ENCODE measurements around the gene PCSK5.

Gene PCSK5

GRCh38 chr9:75890472-75891276 lies at the start of gene PCSK5:
Gene PCSK5, plus strand, starts transcription at chr9:75890673. Its CDS starts 509 bp downstream, at chr9:75891182.
- Histone ChIP-seq H3K9ac (ENCODE audit: low read depth in 1 of 2, low read length in 2 of 2) (peak within 1 kb of the TSS; percentile 73 to 79), H3K27me3 (ENCODE audit: control insufficient read depth in 2 of 2, insufficient read depth in 2 of 2, low read length in 2 of 2) (no peaks in the 10 kb centered on the region), H3K27ac (ENCODE audit: low read depth in 2 of 2, low read length in 2 of 2) (peak within 1 kb of the TSS; percentile 82 to 87), H3K4me1 (ENCODE audit: control insufficient read depth in 2 of 2, insufficient read depth in 2 of 2, low read length in 2 of 2) (peaks cover 8 to 18% of the 10 kb centered on the region in 2 donors), H3K36me3 (ENCODE audit: control insufficient read depth in 2 of 2, insufficient read depth in 2 of 2, low read length in 2 of 2) (no peaks in the 10 kb centered on the region), H3K4me3 (ENCODE audit: low read length in 2 of 2) (peak within 1 kb of the TSS; percentile 83 to 98), H3K9me3 (ENCODE audit: control insufficient read depth in 2 of 2, low read length in 2 of 2) (no peaks in the 10 kb centered on the region)

GRCh38 chr9:75844321-75844720 lies 46.2 kb upstream of the PCSK5 start:
- no peak overlapping the region for H3K4me3 ChIP-seq (ENCODE audit: low read length in 2 of 2)
- peaks cover 0 to 6% of the 10 kb centered on the region in 2 donors for H3K9me3 ChIP-seq (ENCODE audit: control insufficient read depth in 2 of 2, low read length in 2 of 2)
- H3K4me1 ChIP-seq (ENCODE audit: control insufficient read depth in 2 of 2, insufficient read depth in 2 of 2, low read length in 2 of 2), result no peaks in the 10 kb centered on the region
- H3K27me3 ChIP-seq (ENCODE audit: control insufficient read depth in 2 of 2, insufficient read depth in 2 of 2, low read length in 2 of 2), result no peaks in the 10 kb centered on the region
- H3K9ac ChIP-seq (ENCODE audit: low read depth in 1 of 2, low read length in 2 of 2), result no peak overlapping the region
- H3K36me3 ChIP-seq (ENCODE audit: control insufficient read depth in 2 of 2, insufficient read depth in 2 of 2, low read length in 2 of 2), result no peaks in the 10 kb centered on the region
- no peak overlapping the region for H3K27ac ChIP-seq (ENCODE audit: low read depth in 2 of 2, low read length in 2 of 2)

GRCh38 chr9:75845806-75846205 lies 44.7 kb upstream of the PCSK5 start:
- Histone ChIP-seq H3K27me3 (ENCODE audit: control insufficient read depth in 2 of 2, insufficient read depth in 2 of 2, low read length in 2 of 2) (no peaks in the 10 kb centered on the region), H3K9ac (ENCODE audit: low read depth in 1 of 2, low read length in 2 of 2) (no peak overlapping the region), H3K36me3 (ENCODE audit: control insufficient read depth in 2 of 2, insufficient read depth in 2 of 2, low read length in 2 of 2) (no peaks in the 10 kb centered on the region), H3K4me3 (ENCODE audit: low read length in 2 of 2) (no peak overlapping the region), H3K27ac (ENCODE audit: low read depth in 2 of 2, low read length in 2 of 2) (no peak overlapping the region), H3K4me1 (ENCODE audit: control insufficient read depth in 2 of 2, insufficient read depth in 2 of 2, low read length in 2 of 2) (no peaks in the 10 kb centered on the region), H3K9me3 (ENCODE audit: control insufficient read depth in 2 of 2, low read length in 2 of 2) (peaks cover 0 to 6% of the 10 kb centered on the region in 2 donors)

- Histone ChIP-seq H3K36me3 (ENCODE audit: control insufficient read depth in 2 of 2, insufficient read depth in 2 of 2, low read length in 2 of 2) (no peaks in the 10 kb centered on the region), H3K27me3 (ENCODE audit: control insufficient read depth in 2 of 2, insufficient read depth in 2 of 2, low read length in 2 of 2) (no peaks in the 10 kb centered on the region), H3K4me3 (ENCODE audit: low read length in 2 of 2) (no peak overlapping the region), H3K9ac (ENCODE audit: low read depth in 1 of 2, low read length in 2 of 2) (no peak overlapping the region), H3K4me1 (ENCODE audit: control insufficient read depth in 2 of 2, insufficient read depth in 2 of 2, low read length in 2 of 2) (no peaks in the 10 kb centered on the region), H3K9me3 (ENCODE audit: control insufficient read depth in 2 of 2, low read length in 2 of 2) (peaks cover 0 to 6% of the 10 kb centered on the region in 2 donors), H3K27ac (ENCODE audit: low read depth in 2 of 2, low read length in 2 of 2) (no peak overlapping the region)
Measured at GRCh38 chr9:75847085-75847484, 43.4 kb upstream of the PCSK5 start.

GRCh38 chr9:75850459-75851200 lies 39.8 kb upstream of the PCSK5 start:
- Histone ChIP-seq H3K9me3 (ENCODE audit: control insufficient read depth in 2 of 2, low read length in 2 of 2) (no peaks in the 10 kb centered on the region), H3K9ac (ENCODE audit: low read depth in 1 of 2, low read length in 2 of 2) (no peak overlapping the region), H3K4me1 (ENCODE audit: control insufficient read depth in 2 of 2, insufficient read depth in 2 of 2, low read length in 2 of 2) (no peaks in the 10 kb centered on the region), H3K27ac (ENCODE audit: low read depth in 2 of 2, low read length in 2 of 2) (no peak overlapping the region), H3K27me3 (ENCODE audit: control insufficient read depth in 2 of 2, insufficient read depth in 2 of 2, low read length in 2 of 2) (no peaks in the 10 kb centered on the region), H3K4me3 (ENCODE audit: low read length in 2 of 2) (no peak overlapping the region), H3K36me3 (ENCODE audit: control insufficient read depth in 2 of 2, insufficient read depth in 2 of 2, low read length in 2 of 2) (no peaks in the 10 kb centered on the region)

- H3K36me3 ChIP-seq (ENCODE audit: control insufficient read depth in 2 of 2, insufficient read depth in 2 of 2, low read length in 2 of 2), result no peaks in the 10 kb centered on the region
- H3K9me3 ChIP-seq (ENCODE audit: control insufficient read depth in 2 of 2, low read length in 2 of 2), result no peaks in the 10 kb centered on the region
- H3K4me3 ChIP-seq (ENCODE audit: low read length in 2 of 2), result no peak overlapping the region
- no peak overlapping the region for H3K9ac ChIP-seq (ENCODE audit: low read depth in 1 of 2, low read length in 2 of 2)
- no peaks in the 10 kb centered on the region for H3K27me3 ChIP-seq (ENCODE audit: control insufficient read depth in 2 of 2, insufficient read depth in 2 of 2, low read length in 2 of 2)
- no peak overlapping the region for H3K27ac ChIP-seq (ENCODE audit: low read depth in 2 of 2, low read length in 2 of 2)
- no peaks in the 10 kb centered on the region for H3K4me1 ChIP-seq (ENCODE audit: control insufficient read depth in 2 of 2, insufficient read depth in 2 of 2, low read length in 2 of 2)
Measured at GRCh38 chr9:75851917-75852316, 38.6 kb upstream of the PCSK5 start.

GRCh38 chr9:75852746-75853145 lies 37.7 kb upstream of the PCSK5 start:
- Histone ChIP-seq H3K4me3 (ENCODE audit: low read length in 2 of 2) (no peak overlapping the region), H3K9me3 (ENCODE audit: control insufficient read depth in 2 of 2, low read length in 2 of 2) (no peaks in the 10 kb centered on the region), H3K27ac (ENCODE audit: low read depth in 2 of 2, low read length in 2 of 2) (no peak overlapping the region), H3K36me3 (ENCODE audit: control insufficient read depth in 2 of 2, insufficient read depth in 2 of 2, low read length in 2 of 2) (no peaks in the 10 kb centered on the region), H3K27me3 (ENCODE audit: control insufficient read depth in 2 of 2, insufficient read depth in 2 of 2, low read length in 2 of 2) (no peaks in the 10 kb centered on the region), H3K9ac (ENCODE audit: low read depth in 1 of 2, low read length in 2 of 2) (no peak overlapping the region), H3K4me1 (ENCODE audit: control insufficient read depth in 2 of 2, insufficient read depth in 2 of 2, low read length in 2 of 2) (no peaks in the 10 kb centered on the region)

GRCh38 chr9:75855509-75855908 lies 35.0 kb upstream of the PCSK5 start:
- H3K4me3 ChIP-seq (ENCODE audit: low read length in 2 of 2), result no peak overlapping the region
- H3K27ac ChIP-seq (ENCODE audit: low read depth in 2 of 2, low read length in 2 of 2), result no peak overlapping the region
- H3K9me3 ChIP-seq (ENCODE audit: control insufficient read depth in 2 of 2, low read length in 2 of 2), result no peaks in the 10 kb centered on the region
- no peaks in the 10 kb centered on the region for H3K27me3 ChIP-seq (ENCODE audit: control insufficient read depth in 2 of 2, insufficient read depth in 2 of 2, low read length in 2 of 2)
- H3K4me1 ChIP-seq (ENCODE audit: control insufficient read depth in 2 of 2, insufficient read depth in 2 of 2, low read length in 2 of 2), result no peaks in the 10 kb centered on the region
- no peak overlapping the region for H3K9ac ChIP-seq (ENCODE audit: low read depth in 1 of 2, low read length in 2 of 2)
- no peaks in the 10 kb centered on the region for H3K36me3 ChIP-seq (ENCODE audit: control insufficient read depth in 2 of 2, insufficient read depth in 2 of 2, low read length in 2 of 2)

GRCh38 chr9:75858497-75859092 lies 31.9 kb upstream of the PCSK5 start:
- H3K36me3 ChIP-seq (ENCODE audit: control insufficient read depth in 2 of 2, insufficient read depth in 2 of 2, low read length in 2 of 2), result no peaks in the 10 kb centered on the region
- H3K9ac ChIP-seq (ENCODE audit: low read depth in 1 of 2, low read length in 2 of 2), result no peak overlapping the region
- H3K27ac ChIP-seq (ENCODE audit: low read depth in 2 of 2, low read length in 2 of 2), result no peak overlapping the region
- H3K27me3 ChIP-seq (ENCODE audit: control insufficient read depth in 2 of 2, insufficient read depth in 2 of 2, low read length in 2 of 2), result no peaks in the 10 kb centered on the region
- no peak overlapping the region for H3K4me3 ChIP-seq (ENCODE audit: low read length in 2 of 2)
- no peaks in the 10 kb centered on the region for H3K4me1 ChIP-seq (ENCODE audit: control insufficient read depth in 2 of 2, insufficient read depth in 2 of 2, low read length in 2 of 2)
- no peaks in the 10 kb centered on the region for H3K9me3 ChIP-seq (ENCODE audit: control insufficient read depth in 2 of 2, low read length in 2 of 2)

- Histone ChIP-seq H3K4me3 (ENCODE audit: low read length in 2 of 2) (no peak overlapping the region), H3K36me3 (ENCODE audit: control insufficient read depth in 2 of 2, insufficient read depth in 2 of 2, low read length in 2 of 2) (no peaks in the 10 kb centered on the region), H3K9me3 (ENCODE audit: control insufficient read depth in 2 of 2, low read length in 2 of 2) (no peaks in the 10 kb centered on the region), H3K27ac (ENCODE audit: low read depth in 2 of 2, low read length in 2 of 2) (no peak overlapping the region), H3K9ac (ENCODE audit: low read depth in 1 of 2, low read length in 2 of 2) (no peak overlapping the region), H3K4me1 (ENCODE audit: control insufficient read depth in 2 of 2, insufficient read depth in 2 of 2, low read length in 2 of 2) (no peaks in the 10 kb centered on the region), H3K27me3 (ENCODE audit: control insufficient read depth in 2 of 2, insufficient read depth in 2 of 2, low read length in 2 of 2) (no peaks in the 10 kb centered on the region)
Measured at GRCh38 chr9:75864266-75864665, 26.2 kb upstream of the PCSK5 start.
